Thoracic aorta (tissue), 2 donors: ENCODE results near the gene CD300E. TPM values are rescaled to one million over a fixed set of nuclear protein-coding genes. Genes with fewer than 3 reads are reported as not detected.
"Not testable (repeated sequence)": the region's sequence is repeated elsewhere in the genome, so short reads cannot be mapped to it uniquely, and the experiment has no call there.

Experiments used
- ATAC-seq: fragments of 150-250 bp; one replicate; pipeline ENCODE4 v1.8.0; 2017; ENCODE audit warnings: low read depth; ENCODE audit not compliant: insufficient number of reproducible peaks, low FRiP score
- DNase-seq: peaks from one replicate; pipeline ENCODE4 v3.0.0-alpha.2; 2020; ENCODE audit warnings: low spot score
- H3K27ac ChIP-seq, 2 donors: fragments of 200-600 bp; sonication (generic); 1 replicate in 1 of 2; 2 replicates in 1 of 2; pipeline ENCODE4 v1.5.1; 2016; ENCODE audit warnings: mild to moderate bottlenecking in 2 of 2, moderate library complexity in 2 of 2
- H3K27me3 ChIP-seq: fragments of 200-600 bp; sonication (generic); replicated peaks from 2 replicates; pipeline ENCODE4 v1.6.0; 2016; ENCODE audit warnings: mild to moderate bottlenecking; ENCODE audit not compliant: insufficient read depth
- H3K36me3 ChIP-seq: fragments of 200-600 bp; sonication (generic); one replicate; pipeline ENCODE4 v1.5.1; 2016
- H3K4me1 ChIP-seq, 2 donors: fragments of 200-600 bp; sonication (generic); 1 replicate in 1 of 2; 2 replicates in 1 of 2; pipeline versions ENCODE4 v1.5.1 to v1.6.0; 2016; ENCODE audit warnings: low read depth in 2 of 2, mild to moderate bottlenecking in 1 of 2; ENCODE audit not compliant: control insufficient read depth in 1 of 2
- H3K4me3 ChIP-seq: fragments of 200-600 bp; sonication (generic); 2 replicates; pipeline ENCODE4 v1.5.1; 2016; ENCODE audit warnings: mild to moderate bottlenecking
- H3K9me3 ChIP-seq: fragments of 200-600 bp; sonication (generic); 2 replicates; pipeline ENCODE4 v1.5.1; 2016
- total RNA-seq, 2 donors: library from RNA; depleted of rRNA; stranded (reverse); fragments of >200 nt; gene quantifications; one replicate each; pipeline versions ENCODE4 v1.1.0 to v1.2.3, GENCODE V29; 2016
- TF ChIP-seq, protein P1 (sequence below): fragments of 200-600 bp; sonication (generic); IDR thresholded peaks from one replicate; pipeline ENCODE4 v1.5.1; 2019; ENCODE audit warnings: antibody characterized with exemption

The CD300E gene
- total RNA-seq, 2 donors from 2014 or later: 0.14 to 10.4 TPM

DNA sequence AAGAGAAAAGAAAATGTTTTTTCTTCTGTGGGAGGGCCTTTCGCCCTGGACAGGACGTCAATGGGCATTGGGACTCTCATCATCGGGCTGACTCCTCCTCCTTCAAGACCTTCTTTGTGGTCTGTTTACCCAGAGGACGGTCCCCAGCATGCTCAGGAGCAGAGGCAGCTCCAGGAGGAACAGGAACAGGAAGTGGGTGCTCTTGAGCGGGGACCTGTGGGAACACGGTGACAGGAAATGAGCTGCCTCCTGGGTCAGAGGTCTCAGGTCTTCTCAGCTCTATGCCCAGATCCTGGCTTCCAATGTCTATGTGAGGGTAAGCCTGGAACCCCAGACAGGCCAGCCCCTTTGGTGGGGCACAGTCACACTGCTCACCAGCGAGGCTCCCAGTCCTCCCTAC lies 43.6 kb downstream of the CD300E start:
- Histone ChIP-seq H3K9me3 (no peaks in the 10 kb centered on the region), H3K4me1 (no peaks in the 10 kb centered on the region), H3K27ac (no peak overlapping the region), H3K4me3 (no peak overlapping the region), H3K36me3 (no peaks in the 10 kb centered on the region), H3K27me3 (no peaks in the 10 kb centered on the region)
- no peak for ATAC-seq
- DNase-seq: no peak
- TF ChIP-seq, protein P1, sequence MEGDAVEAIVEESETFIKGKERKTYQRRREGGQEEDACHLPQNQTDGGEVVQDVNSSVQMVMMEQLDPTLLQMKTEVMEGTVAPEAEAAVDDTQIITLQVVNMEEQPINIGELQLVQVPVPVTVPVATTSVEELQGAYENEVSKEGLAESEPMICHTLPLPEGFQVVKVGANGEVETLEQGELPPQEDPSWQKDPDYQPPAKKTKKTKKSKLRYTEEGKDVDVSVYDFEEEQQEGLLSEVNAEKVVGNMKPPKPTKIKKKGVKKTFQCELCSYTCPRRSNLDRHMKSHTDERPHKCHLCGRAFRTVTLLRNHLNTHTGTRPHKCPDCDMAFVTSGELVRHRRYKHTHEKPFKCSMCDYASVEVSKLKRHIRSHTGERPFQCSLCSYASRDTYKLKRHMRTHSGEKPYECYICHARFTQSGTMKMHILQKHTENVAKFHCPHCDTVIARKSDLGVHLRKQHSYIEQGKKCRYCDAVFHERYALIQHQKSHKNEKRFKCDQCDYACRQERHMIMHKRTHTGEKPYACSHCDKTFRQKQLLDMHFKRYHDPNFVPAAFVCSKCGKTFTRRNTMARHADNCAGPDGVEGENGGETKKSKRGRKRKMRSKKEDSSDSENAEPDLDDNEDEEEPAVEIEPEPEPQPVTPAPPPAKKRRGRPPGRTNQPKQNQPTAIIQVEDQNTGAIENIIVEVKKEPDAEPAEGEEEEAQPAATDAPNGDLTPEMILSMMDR: no peak

DNA sequence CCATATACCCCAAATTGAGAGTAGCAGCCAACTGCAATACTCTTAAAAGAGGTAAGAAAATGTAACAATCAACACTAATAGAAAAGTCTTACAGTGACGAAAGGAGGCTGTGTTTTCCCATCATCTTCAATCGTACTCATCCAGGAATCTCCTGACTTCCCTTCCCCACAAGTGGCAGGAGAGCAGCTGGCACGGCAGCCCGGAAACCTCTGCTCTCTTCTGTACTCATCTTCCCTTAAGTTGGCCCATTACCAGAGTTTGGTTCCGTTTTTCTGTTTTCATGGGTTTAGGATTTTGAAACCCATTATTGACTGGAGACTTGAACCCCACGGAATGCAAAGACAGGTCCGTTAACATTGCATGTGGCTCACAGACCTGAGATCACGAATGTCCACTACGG lies 44.6 kb downstream of the CD300E start:
- Histone ChIP-seq H3K36me3 (no peaks in the 10 kb centered on the region), H3K4me1 (no peaks in the 10 kb centered on the region), H3K27me3 (no peaks in the 10 kb centered on the region), H3K9me3 (no peaks in the 10 kb centered on the region), H3K4me3 (no peak overlapping the region), H3K27ac (no peak overlapping the region)
- TF ChIP-seq, protein P1: no peak
- no peak for DNase-seq
- no peak for ATAC-seq

DNA sequence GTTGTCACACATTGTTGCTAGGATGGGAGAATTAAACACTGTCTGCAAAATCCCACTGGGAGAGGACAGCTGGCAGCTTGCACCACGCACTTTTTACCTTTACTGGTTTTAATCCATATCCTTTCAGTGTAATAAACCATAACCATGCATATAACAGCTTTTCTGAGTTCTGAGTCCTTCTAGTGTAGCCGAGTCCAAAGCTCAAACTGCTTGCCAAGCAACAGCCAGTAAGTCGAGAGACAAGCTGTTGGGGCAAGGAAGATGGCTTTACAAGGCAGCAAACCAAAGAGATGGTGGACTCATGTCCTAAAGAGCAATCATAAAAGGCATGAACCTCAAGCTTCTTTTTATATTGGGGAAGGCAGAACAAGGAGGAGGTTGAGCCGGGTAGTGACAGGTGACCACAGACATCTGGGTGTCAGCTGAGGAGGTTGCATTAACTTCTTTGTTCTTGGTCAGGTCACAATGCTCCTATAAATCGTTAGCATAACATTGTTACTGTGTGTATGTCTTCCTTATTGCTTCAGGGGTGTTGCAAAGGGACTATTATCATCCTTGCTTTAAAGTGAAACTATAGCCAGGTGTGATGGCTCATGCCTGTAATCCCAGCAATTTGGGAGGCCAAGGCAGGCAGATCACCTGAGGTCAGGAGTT lies 48.9 kb downstream of the CD300E start:
- no peak overlapping the region for H3K27ac ChIP-seq
- no peaks in the 10 kb centered on the region for H3K36me3 ChIP-seq
- H3K27me3 ChIP-seq: no peaks in the 10 kb centered on the region
- DNase-seq (no peak), ATAC-seq (no peak)
- TF ChIP-seq, protein P1: no peak
- no peaks in the 10 kb centered on the region for H3K9me3 ChIP-seq
- no peaks in the 10 kb centered on the region for H3K4me1 ChIP-seq
- H3K4me3 ChIP-seq: no peak overlapping the region

DNA sequence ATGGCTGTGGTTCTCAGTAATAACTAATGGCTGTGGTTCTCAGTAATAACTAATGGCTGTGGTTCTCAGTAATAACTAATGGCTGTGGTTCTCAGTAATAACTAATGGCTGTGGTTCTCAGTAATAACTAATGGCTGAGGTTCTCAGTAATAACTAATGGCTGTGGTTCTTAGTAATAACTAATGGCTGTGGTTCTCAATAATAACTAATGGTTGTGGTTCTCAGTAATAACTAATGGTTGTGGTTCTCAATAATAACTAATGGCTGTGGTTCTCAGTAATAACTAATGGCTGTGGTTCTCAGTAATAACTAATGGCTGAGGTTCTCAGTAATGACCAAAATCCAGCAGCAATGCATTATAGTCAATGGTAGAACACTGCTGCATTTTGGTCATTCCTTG lies 49.9 kb downstream of the CD300E start:
- not testable (repeated sequence) for H3K27ac ChIP-seq, ATAC-seq, H3K27me3 ChIP-seq, H3K36me3 ChIP-seq, DNase-seq, H3K4me1 ChIP-seq, H3K4me3 ChIP-seq, H3K9me3 ChIP-seq

DNA sequence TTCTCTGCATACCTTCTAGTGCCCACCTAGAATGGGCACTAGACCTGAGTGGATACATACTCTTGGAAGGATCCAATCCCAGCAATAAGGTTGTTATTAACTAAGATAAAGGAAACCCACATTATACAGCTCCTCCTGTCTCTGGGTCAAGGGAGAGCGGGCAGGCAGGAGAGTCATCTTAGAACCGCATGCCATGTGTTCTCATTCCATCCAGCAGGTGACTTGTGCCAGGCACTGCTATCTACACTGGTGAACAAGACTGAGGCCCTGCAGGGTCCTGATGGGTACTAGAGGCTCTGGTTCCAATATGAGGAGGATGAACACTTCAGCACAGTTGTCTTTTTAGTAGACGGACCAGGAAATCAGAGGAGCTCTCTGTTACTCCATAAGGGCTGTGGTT lies 50.4 kb downstream of the CD300E start:
- no peak for ATAC-seq
- DNase-seq: no peak
- Histone ChIP-seq H3K4me3 (no peak overlapping the region), H3K27me3 (no peaks in the 10 kb centered on the region), H3K4me1 (peaks cover 0 to under 1% of the 10 kb centered on the region in 2 donors), H3K27ac (no peak overlapping the region), H3K36me3 (no peaks in the 10 kb centered on the region), H3K9me3 (no peaks in the 10 kb centered on the region)
- TF ChIP-seq, protein P1: no peak
